ENCODE measurements around the gene HPCAL4. TPM values are rescaled to one million over a fixed set of nuclear protein-coding genes. Genes with fewer than 3 reads are reported as not detected.

The HPCAL4 gene
- total and polyA plus RNA-seq, 10 of the 15 experiments (the other 5 are each of a cell fraction or from before 2014, with no cell fraction given) = 0.05 to 0.18 (median 0.06) TPM; not detected in 5

- TF ChIP-seq, protein P1, sequence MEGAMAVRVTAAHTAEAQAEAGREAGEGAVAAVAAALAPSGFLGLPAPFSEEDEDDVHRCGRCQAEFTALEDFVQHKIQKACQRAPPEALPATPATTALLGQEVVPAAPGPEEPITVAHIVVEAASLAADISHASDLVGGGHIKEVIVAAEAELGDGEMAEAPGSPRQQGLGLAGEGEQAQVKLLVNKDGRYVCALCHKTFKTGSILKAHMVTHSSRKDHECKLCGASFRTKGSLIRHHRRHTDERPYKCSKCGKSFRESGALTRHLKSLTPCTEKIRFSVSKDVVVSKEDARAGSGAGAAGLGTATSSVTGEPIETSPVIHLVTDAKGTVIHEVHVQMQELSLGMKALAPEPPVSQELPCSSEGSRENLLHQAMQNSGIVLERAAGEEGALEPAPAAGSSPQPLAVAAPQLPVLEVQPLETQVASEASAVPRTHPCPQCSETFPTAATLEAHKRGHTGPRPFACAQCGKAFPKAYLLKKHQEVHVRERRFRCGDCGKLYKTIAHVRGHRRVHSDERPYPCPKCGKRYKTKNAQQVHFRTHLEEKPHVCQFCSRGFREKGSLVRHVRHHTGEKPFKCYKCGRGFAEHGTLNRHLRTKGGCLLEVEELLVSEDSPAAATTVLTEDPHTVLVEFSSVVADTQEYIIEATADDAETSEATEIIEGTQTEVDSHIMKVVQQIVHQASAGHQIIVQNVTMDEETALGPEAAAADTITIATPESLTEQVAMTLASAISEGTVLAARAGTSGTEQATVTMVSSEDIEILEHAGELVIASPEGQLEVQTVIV (IDR thresholded peaks at IDR 0.05; ENCODE audit: borderline replicate concordance, partially characterized antibody) = no peak
- TF ChIP-seq IRF4 (IDR thresholded peaks at IDR 0.05; ENCODE audit: low read depth, low read length) = no peak
These were observed 35.5 kb downstream of the HPCAL4 start (continued) for GRCh38 chr1:39655578-39656268.

DNA sequence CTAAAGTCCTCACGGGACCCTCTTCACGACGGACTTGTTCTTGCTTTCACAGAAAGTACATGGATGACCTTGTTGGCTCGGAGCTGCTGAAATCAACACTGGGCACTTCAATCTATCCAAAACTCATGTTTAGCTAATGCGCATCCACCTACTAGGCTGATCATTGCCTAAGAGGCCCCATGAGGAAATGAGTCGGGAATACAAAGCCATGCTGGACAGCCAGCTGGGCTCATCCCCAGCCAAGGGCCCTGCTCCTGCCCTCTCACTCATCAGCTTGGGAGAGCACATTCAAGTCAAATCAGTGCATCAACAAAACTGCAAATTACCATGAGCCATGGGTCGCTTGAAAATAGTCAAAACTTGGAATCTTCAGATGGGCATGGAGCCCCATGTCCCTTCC is 36.9 kb downstream of the HPCAL4 start:
- 58% methylated on average over 7 of the region's 7 CpGs for WGBS (ENCODE audit: insufficient coverage, insufficient replicate concordance, low lambda C conversion rate, missing lambda C conversion rate)
- intact Hi-C loops (cut with micrococcal nuclease; ENCODE audit: unreplicated experiment) = loop anchor here (5.0 to 10.0 kb wide), 2 partner anchors 68 to 549 kb away; no protein-coding TSS in a partner anchor

More for the DNA sequence above, 36.9 kb downstream of the HPCAL4 start:
- Histone ChIP-seq H3K36me3 (ENCODE audit: control insufficient read depth in 2 of 2, insufficient read depth in 2 of 2, low read length in 1 of 2) (no peaks in the 10 kb centered on the region), H4K20me1 (ENCODE audit: control insufficient read depth, insufficient read depth) (no peaks in the 10 kb centered on the region), H3K4me1 (ENCODE audit: control insufficient read depth, insufficient read depth, low read length) (peaks cover 3% of the 10 kb centered on the region; the same call in 1 of the 2 replicates), H2AFZ (ENCODE audit: control insufficient read depth, low read depth, low read length) (no peak overlapping the region), H3K4me3 (no peak overlapping the region), H3K27ac (ENCODE audit: control insufficient read depth, insufficient read depth) (no peak overlapping the region), H3K4me2 (ENCODE audit: control insufficient read depth, insufficient read depth) (no peak overlapping the region), H3K27me3 (replicated peaks in 1 of 2; ENCODE audit: control insufficient read depth in 2 of 2, insufficient read depth in 2 of 2, low read length in 1 of 2) (no peaks in the 10 kb centered on the region; a peak in 1 of 4 replicates), H3K9me3 (replicated peaks; ENCODE audit: control insufficient read depth, insufficient read depth, low read length) (no peaks in the 10 kb centered on the region), H3K9ac (ENCODE audit: control insufficient read depth, insufficient read depth, low read length) (no peak overlapping the region), H3K79me2 (ENCODE audit: control insufficient read depth, insufficient read depth, low read length) (no peaks in the 10 kb centered on the region)
- ATAC-seq = no peak
- POLR2A ChIA-PET = no interaction called here
- in situ Hi-C loops (cut with MboI) = no loop called here
- no peak for FAIRE-seq
- TF ChIP-seq IKZF1 (conservative IDR thresholded peaks at IDR 0.05) (no peak), POLR2AphosphoS5 (IDR thresholded peaks at IDR 0.05; ENCODE audit: low read length) (no peak), GABPA (IDR thresholded peaks at IDR 0.05; ENCODE audit: low read depth) (no peak), SP1 (IDR thresholded peaks at IDR 0.05; ENCODE audit: low read depth, low read length) (no peak), IKZF2 (IDR thresholded peaks at IDR 0.05) (no peak), DPF2 (IDR thresholded peaks at IDR 0.05) (no peak), TBL1XR1 (IDR thresholded peaks at IDR 0.05; ENCODE audit: low read depth, low read length) (no peak), FOXK2 (IDR thresholded peaks at IDR 0.05) (no peak), ASH2L (IDR thresholded peaks at IDR 0.05; ENCODE audit: borderline replicate concordance, low read depth) (no peak), NFIC (IDR thresholded peaks at IDR 0.05; ENCODE audit: low read depth, low read length) (no peak), STAT1 (conservative IDR thresholded peaks at IDR 0.05) (no peak), CHD2 (IDR thresholded peaks at IDR 0.05; ENCODE audit: borderline replicate concordance, low read depth, low read length) (no peak), RB1 (IDR thresholded peaks at IDR 0.05; ENCODE audit: borderline replicate concordance) (no peak), RELA (IDR thresholded peaks at IDR 0.05; ENCODE audit: borderline replicate concordance, partially characterized antibody) (no peak)
- CTCF ChIA-PET = interaction anchor here (0.8 to 11.1 kb wide), 13 partner anchors 11 to 244 kb away, joined by 3 to 312 read pairs (median 4); partner anchors contain the start of gene NT5C1A
- DNase-seq (ENCODE audit: low read depth, low spot score) = no peak
- RAD21 ChIA-PET (ENCODE audit: unreplicated experiment) = interaction anchor here (1.4 to 3.0 kb wide), 5 partner anchors 43 to 555 kb away, joined by 3 to 34 read pairs (median 5); no protein-coding TSS in a partner anchor
- no TSS peak for BruUV-seq (replicated peaks)
- SMC1A ChIA-PET (ENCODE audit: uncharacterized antibody, unreplicated experiment) = interaction anchor here (0.7 to 4.7 kb wide), 3 partner anchors 49 to 299 kb away, joined by 4 to 35 read pairs (median 6); no protein-coding TSS in a partner anchor

All from GM12878 (cell line).